Activated T-helper 2 cell treated with anti-CD3 and anti-CD28 coated beads, Interferon-gamma antibody, Interleukin-2, Interleukin-4, amounts not matched to agents 10 μg/mL and 5 μg/mL and 100 μg/mL, durations not matched to agents 14 hours and 24 hours and 36 hours (primary cell): ENCODE results near the gene GNAL. TPM values are rescaled to one million over a fixed set of nuclear protein-coding genes. Genes with fewer than 3 reads are reported as not detected.

Source experiments
- DNase-seq: peaks from one replicate; pipeline ENCODE4 v3.0.0; 2021; ENCODE audit warnings: low spot score
- H3K27ac Mint-ChIP-seq: one replicate; pipeline ENCODE4 v1.8.0; 2021; ENCODE audit warnings: mixed read lengths
- H3K27me3 Mint-ChIP-seq: one replicate; pipeline ENCODE4 v1.8.0; 2021; ENCODE audit warnings: low read depth, mixed read lengths
- H3K36me3 Mint-ChIP-seq: one replicate; pipeline ENCODE4 v1.8.0; 2021; ENCODE audit warnings: low read depth, mixed read lengths
- H3K4me1 Mint-ChIP-seq: one replicate; pipeline ENCODE4 v1.8.0; 2021; ENCODE audit warnings: low read depth, mixed read lengths
- H3K4me3 Mint-ChIP-seq: one replicate; pipeline ENCODE4 v1.8.0; 2021; ENCODE audit warnings: low read depth, mild to moderate bottlenecking, moderate library complexity, mixed read lengths
- H3K9me3 Mint-ChIP-seq: one replicate; pipeline ENCODE4 v1.8.0; 2021; ENCODE audit warnings: mixed read lengths
- intact Hi-C: fragments of 100-400 bp; cut with micrococcal nuclease; formaldehyde crosslinking; loops from one replicate; pipeline ENCODE4 v1.15.1; 2023
- total RNA-seq: library from RNA; stranded (reverse); gene quantifications from 2 replicates; pipeline ENCODE4 v1.2.3, GENCODE V29; 2022

GNAL gene
- total RNA-seq, 1 donor from 2014 or later, result 0.52 TPM

- no peak for DNase-seq
- intact Hi-C loops, result loop anchor here (10.0 kb wide), 1 partner anchor 94 kb away; the partner anchor contains the start of gene CHMP1B
- no peaks in the 10 kb centered on the region for H3K36me3 Mint-ChIP-seq
- no peak overlapping the region for H3K27ac Mint-ChIP-seq
- H3K4me3 Mint-ChIP-seq, result no peak overlapping the region
- H3K9me3 Mint-ChIP-seq, result no peaks in the 10 kb centered on the region
- peaks cover 13% of the 10 kb centered on the region for H3K27me3 Mint-ChIP-seq
- H3K4me1 Mint-ChIP-seq, result no peaks in the 10 kb centered on the region
Measured at GRCh38 chr18:11760498-11761167, 71.6 kb downstream of the GNAL start.

- Mint-ChIP-seq H3K4me3 (no peak overlapping the region), H3K36me3 (no peaks in the 10 kb centered on the region), H3K4me1 (no peaks in the 10 kb centered on the region), H3K9me3 (no peaks in the 10 kb centered on the region), H3K27ac (no peak overlapping the region), H3K27me3 (peaks cover 11% of the 10 kb centered on the region)
- intact Hi-C loops, result loop anchor here (10.0 kb wide), 1 partner anchor 93 kb away; the partner anchor contains the start of gene CHMP1B
- DNase-seq, result no peak
Measured at GRCh38 chr18:11761553-11761952, 72.5 kb downstream of the GNAL start.

GRCh38 chr18:11762429-11762828, 73.4 kb downstream of the GNAL start:
- DNase-seq, result no peak
- Mint-ChIP-seq H3K27ac (no peak overlapping the region), H3K4me3 (no peak overlapping the region), H3K4me1 (no peaks in the 10 kb centered on the region), H3K36me3 (no peaks in the 10 kb centered on the region), H3K27me3 (peaks cover 6% of the 10 kb centered on the region), H3K9me3 (no peaks in the 10 kb centered on the region)
- intact Hi-C loops, result loop anchor here (10.0 kb wide), 1 partner anchor 92 kb away; the partner anchor contains the start of gene CHMP1B

GRCh38 chr18:11767329-11767728, 78.3 kb downstream of the GNAL start:
- Mint-ChIP-seq H3K27me3 (peaks cover 6% of the 10 kb centered on the region), H3K4me1 (peaks cover 4% of the 10 kb centered on the region), H3K36me3 (no peaks in the 10 kb centered on the region), H3K27ac (no peak overlapping the region), H3K4me3 (no peak overlapping the region), H3K9me3 (no peaks in the 10 kb centered on the region)
- no peak for DNase-seq
- intact Hi-C loops, result loop anchor here (10.0 kb wide), 1 partner anchor 87 kb away; the partner anchor contains the start of gene CHMP1B

GRCh38 chr18:11767935-11768334, 78.9 kb downstream of the GNAL start:
- Mint-ChIP-seq H3K27ac (no peak overlapping the region), H3K27me3 (peaks cover 9% of the 10 kb centered on the region), H3K9me3 (no peaks in the 10 kb centered on the region), H3K4me1 (peaks cover 4% of the 10 kb centered on the region), H3K36me3 (no peaks in the 10 kb centered on the region), H3K4me3 (no peak overlapping the region)
- no peak for DNase-seq
- intact Hi-C loops, result loop anchor here (10.0 kb wide), 1 partner anchor 87 kb away; the partner anchor contains the start of gene CHMP1B

GRCh38 chr18:11775436-11776174, 86.5 kb downstream of the GNAL start:
- H3K4me1 Mint-ChIP-seq, result no peaks in the 10 kb centered on the region
- no peaks in the 10 kb centered on the region for H3K36me3 Mint-ChIP-seq
- H3K4me3 Mint-ChIP-seq, result no peak overlapping the region
- no peak for DNase-seq
- H3K27ac Mint-ChIP-seq, result no peak overlapping the region
- intact Hi-C loops, result no loop called here
- H3K27me3 Mint-ChIP-seq, result peaks cover 17% of the 10 kb centered on the region
- H3K9me3 Mint-ChIP-seq, result no peaks in the 10 kb centered on the region

- Mint-ChIP-seq H3K9me3 (no peaks in the 10 kb centered on the region), H3K27ac (no peak overlapping the region)
Measured at GRCh38 chr18:11780042-11780441, 91.0 kb downstream of the GNAL start.

GRCh38 chr18:11783716-11784331, 94.8 kb downstream of the GNAL start:
- intact Hi-C loops, result no loop called here
- Mint-ChIP-seq H3K9me3 (no peaks in the 10 kb centered on the region), H3K27me3 (peaks cover 22% of the 10 kb centered on the region), H3K4me1 (no peaks in the 10 kb centered on the region), H3K4me3 (no peak overlapping the region), H3K27ac (no peak overlapping the region), H3K36me3 (no peaks in the 10 kb centered on the region)
- DNase-seq, result no peak

More at GRCh38 chr18:11780042-11780441, 91.0 kb downstream of the GNAL start:
- intact Hi-C loops, result no loop called here
- no peaks in the 10 kb centered on the region for H3K4me1 Mint-ChIP-seq
- H3K4me3 Mint-ChIP-seq, result no peak overlapping the region
- peaks cover 22% of the 10 kb centered on the region for H3K27me3 Mint-ChIP-seq
- DNase-seq, result no peak
- no peaks in the 10 kb centered on the region for H3K36me3 Mint-ChIP-seq

GRCh38 chr18:11784674-11785304, 95.7 kb downstream of the GNAL start:
- H3K4me3 Mint-ChIP-seq, result no peak overlapping the region
- H3K36me3 Mint-ChIP-seq, result no peaks in the 10 kb centered on the region
- H3K9me3 Mint-ChIP-seq, result no peaks in the 10 kb centered on the region
- no peak for DNase-seq
- no peak overlapping the region for H3K27ac Mint-ChIP-seq
- intact Hi-C loops, result no loop called here
- no peaks in the 10 kb centered on the region for H3K4me1 Mint-ChIP-seq
- peaks cover 16% of the 10 kb centered on the region for H3K27me3 Mint-ChIP-seq

- Mint-ChIP-seq H3K27me3 (peaks cover 14% of the 10 kb centered on the region), H3K36me3 (no peaks in the 10 kb centered on the region), H3K4me3 (no peak overlapping the region), H3K4me1 (no peaks in the 10 kb centered on the region), H3K27ac (no peak overlapping the region), H3K9me3 (no peaks in the 10 kb centered on the region)
- intact Hi-C loops, result no loop called here
- no peak for DNase-seq
Measured at GRCh38 chr18:11785444-11786055, 96.5 kb downstream of the GNAL start.

- Mint-ChIP-seq H3K27me3 (peaks cover 4% of the 10 kb centered on the region), H3K27ac (no peak overlapping the region), H3K9me3 (no peaks in the 10 kb centered on the region), H3K4me1 (no peaks in the 10 kb centered on the region), H3K36me3 (no peaks in the 10 kb centered on the region), H3K4me3 (no peak overlapping the region)
- intact Hi-C loops, result no loop called here
- DNase-seq, result no peak
Measured at GRCh38 chr18:11789716-11790510, 100.8 kb downstream of the GNAL start.

GRCh38 chr18:11791131-11791530, 102.1 kb downstream of the GNAL start:
- Mint-ChIP-seq H3K27ac (no peak overlapping the region), H3K27me3 (peaks cover under 1% of the 10 kb centered on the region), H3K36me3 (no peaks in the 10 kb centered on the region), H3K4me1 (no peaks in the 10 kb centered on the region), H3K4me3 (no peak overlapping the region), H3K9me3 (no peaks in the 10 kb centered on the region)
- DNase-seq, result no peak
- intact Hi-C loops, result no loop called here
